GM21723 (cell line): ENCODE results near the gene PXMP4.

ENCODE experiments used
- ATAC-seq: cut with Tn5 transposase; IDR thresholded peaks from one replicate; pipeline ENCODE4 v1.9.1; 2021; ENCODE audit warnings: mild to moderate bottlenecking, moderate library complexity; ENCODE audit not compliant: unreplicated experiment

PXMP4 gene

GRCh38 chr20:33670715-33671499 is 49.2 kb downstream of the PXMP4 start:
- ATAC-seq = no peak

- no peak for ATAC-seq
Measured at GRCh38 chr20:33669873-33670640, 50.1 kb downstream of the PXMP4 start.

- no peak for ATAC-seq
Measured at GRCh38 chr20:33669224-33669623, 50.9 kb downstream of the PXMP4 start.

- no peak for ATAC-seq
Measured at GRCh38 chr20:33668466-33669155, 51.5 kb downstream of the PXMP4 start.

GRCh38 chr20:33667676-33668465 is 52.2 kb downstream of the PXMP4 start:
- ATAC-seq = peak; percentile 38

DNA sequence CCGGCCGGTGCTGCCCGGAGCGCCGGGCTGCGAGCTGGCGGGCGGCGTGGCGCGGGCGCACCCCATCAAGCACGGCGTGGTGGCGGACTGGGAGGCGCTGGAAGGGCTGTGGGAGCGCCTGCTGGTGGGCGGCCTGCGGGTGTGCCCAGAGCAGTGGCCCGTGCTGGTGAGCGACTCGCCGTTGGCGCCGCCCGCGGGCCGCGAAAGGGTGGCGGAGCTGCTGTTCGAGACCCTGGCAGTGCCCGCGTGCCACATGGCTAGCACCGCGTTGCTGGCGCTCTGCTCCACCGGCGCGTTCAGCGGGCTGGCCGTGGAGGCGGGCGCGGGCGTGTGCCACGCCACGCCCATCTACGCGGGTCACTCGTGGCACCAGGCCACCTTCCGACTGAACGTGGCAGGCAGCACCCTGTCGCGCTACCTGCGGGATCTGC is 52.9 kb downstream of the PXMP4 start:
- no peak for ATAC-seq

DNA sequence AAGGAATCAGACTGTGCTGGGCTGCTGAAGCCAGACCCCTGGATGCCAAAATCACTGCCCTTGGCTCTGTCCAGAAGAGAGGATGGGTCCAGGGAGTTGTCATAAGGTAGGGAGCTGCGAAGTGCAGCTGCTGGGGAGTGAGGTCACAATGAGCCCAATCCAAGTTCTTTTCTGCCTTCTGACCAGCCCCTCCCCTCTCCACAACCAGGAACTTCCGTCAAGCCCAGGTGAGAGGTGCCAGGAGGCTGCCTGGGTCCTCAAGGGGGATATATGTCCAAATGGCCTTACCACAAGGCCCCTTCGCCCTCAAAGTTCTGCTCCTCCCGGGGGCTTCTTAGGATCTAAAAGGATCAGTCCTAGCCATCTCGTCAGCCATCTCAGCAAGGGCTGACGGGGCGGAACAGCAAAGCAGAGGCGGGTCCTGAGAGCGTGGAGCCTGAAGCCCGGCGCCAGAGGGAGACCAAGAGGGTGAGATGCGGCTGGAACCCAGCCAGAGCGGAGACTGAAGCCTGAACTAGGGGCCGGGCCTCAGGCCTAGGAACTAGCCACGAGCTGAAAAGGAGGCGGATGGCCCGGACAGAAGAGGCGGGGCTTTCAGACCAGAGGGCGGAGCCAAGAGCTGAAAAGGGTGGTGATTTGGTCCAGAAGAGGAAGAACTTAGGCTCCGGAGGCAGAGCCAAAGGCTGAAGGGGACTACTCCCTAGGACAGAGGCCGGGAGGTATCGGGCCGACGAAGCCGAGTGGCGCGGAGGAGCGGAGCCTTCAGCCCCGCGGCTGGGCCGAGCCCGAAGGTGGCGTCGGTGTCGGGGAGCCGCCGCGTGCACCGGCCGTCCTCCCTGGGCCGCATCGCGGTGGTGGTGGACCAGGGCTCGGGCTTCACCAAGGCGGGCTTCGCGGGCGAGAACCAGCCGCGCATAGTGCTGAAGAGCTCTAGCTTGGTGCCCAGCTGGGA is 53.5 kb downstream of the PXMP4 start, which contains the start of gene ACTL10:
TSS of gene ACTL10 (plus strand) at position 651 of the 952 bp plus-strand sequence. CDS start 555 bp downstream, outside the sequence.
- peak; percentile 64 for ATAC-seq

DNA sequence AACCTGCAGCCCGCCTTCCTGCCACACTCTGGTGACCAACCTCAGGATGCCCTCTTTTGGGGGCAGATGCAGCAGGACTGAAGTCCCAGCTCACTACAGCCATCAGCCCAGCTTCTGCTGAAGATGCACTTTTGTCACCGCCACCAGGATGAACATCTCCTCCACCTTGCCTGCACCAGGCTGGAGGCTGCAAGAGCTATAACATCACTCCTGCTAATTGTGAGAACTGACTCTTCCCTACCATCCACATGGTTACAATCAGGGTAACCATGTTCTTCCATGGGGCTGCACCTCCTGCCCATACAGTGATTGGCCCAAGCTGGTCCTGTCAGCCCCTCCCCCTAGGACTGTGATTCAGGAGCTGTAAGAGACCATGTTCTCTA is 55.4 kb downstream of the PXMP4 start:
- ATAC-seq = no peak

- no peak for ATAC-seq
Measured at GRCh38 chr20:33664085-33664761, 55.9 kb downstream of the PXMP4 start.

DNA sequence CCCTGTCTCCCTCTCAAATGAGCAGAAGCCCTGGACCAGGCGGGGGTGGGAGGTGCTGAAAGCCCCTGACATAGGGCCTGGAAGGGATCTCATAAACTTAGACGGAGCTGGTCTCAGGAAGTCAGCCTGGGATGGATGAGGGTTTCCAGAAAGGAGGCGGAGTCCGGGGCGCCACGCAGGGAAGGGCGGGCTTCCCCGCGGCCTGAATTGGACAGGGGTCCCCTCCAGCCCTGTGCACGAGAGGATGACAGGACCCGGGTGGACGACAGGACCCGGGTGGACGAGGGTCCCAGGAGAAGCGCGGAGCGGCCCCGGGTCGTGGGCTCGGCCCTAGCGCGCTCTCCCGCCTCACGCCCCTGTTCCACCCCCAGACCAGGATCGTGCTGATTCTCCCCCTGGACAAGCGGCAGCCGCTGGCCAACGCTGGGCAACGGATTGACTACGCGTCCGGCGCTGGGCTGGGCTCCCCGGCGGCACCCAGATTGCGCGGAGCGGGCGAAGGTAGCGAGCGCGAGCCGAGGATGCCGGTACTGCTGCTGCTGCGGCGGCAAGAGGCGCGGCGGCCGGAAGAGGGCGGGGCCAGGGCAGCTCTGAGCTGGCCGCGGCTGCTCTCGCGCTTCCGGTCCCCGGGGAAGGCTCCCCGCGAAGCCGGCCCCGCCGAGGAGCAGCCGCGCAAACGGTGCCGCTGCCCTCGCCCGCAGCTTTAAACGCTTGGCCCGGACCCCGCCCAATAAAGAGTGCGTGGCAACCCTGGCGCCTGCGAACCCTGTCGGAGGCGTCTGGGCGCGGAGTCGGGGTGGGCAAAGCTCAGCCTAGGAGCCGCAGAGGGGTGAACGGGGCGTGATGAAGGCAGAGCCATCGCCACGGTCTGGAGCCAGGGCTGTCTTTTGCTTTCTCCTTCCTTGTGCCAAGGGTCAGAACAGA is 56.7 kb downstream of the PXMP4 start:
- ATAC-seq = peak; percentile 46

DNA sequence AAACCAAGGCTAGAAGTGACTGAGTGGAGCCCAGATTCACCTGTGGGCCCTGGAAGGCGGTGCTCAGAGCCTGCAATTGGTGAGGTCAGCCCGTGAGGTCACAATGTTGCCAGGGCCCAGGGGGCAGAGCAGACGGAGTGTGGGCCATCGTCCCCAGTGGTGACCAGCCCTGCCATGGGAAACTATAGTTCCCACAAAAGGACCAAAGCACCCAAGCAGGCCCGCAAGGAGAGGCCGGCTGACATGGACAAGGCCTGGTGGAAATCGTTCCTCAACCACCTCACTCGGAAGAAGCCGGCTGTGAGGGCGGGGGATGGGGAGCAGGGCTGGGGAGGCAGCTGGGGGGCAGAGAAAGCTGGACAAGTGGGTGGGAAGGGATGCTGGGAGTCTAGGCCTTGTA is 57.9 kb downstream of the PXMP4 start, which contains the start of gene C20orf144:
TSS of gene C20orf144 (plus strand) at position 156 of the 400 bp plus-strand sequence. CDS start at position 175, 19 bp downstream.
- ATAC-seq = no peak

DNA sequence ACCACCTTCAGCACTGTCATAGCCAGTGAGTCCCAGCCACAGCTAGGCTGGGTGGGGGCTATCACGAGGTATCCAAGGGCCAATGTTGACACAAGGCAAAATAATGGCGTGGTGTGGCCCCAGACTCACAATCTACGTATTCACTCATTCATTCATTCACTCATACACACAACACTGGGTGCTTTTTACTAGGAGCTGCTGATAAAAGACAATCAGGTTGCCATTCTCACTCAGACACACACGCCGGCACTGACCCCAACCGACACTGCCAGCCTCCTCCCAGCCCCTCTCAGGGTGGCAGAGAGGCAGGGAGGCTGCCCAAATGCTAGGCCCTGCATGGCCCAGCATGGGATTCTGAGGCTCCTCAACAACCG is 59.4 kb downstream of the PXMP4 start:
- ATAC-seq = no peak

DNA sequence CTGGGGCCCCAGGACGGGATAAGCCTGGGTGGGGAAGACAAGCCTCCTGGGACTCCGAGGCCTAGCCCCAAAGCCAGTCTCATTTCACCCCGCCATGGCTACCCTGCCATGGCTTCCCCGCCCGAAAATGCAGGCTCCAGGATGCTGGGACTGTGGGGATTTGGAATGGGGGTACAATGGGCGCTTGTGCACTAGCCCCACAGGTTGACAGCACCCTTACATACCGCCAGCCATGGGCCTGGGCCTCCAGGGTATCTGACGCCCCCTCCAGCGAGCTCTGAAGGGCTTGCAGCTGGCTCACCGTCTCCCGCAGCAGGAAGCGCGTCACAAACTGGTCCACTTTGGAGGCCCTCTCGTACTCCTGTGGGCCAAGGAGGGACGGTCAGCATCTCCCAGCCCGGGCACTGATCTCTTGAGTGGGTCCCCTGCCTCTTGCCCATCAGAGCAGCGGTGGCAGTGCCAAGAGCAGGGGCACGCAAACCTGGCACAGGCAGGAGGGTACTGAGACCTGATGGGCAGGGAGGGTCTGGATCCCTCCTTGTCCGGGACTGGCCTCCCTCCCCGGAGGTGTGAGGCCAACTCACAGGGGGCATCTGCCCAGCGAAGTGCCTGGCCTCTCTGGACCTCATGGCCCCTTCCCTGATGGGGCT is 60.0 kb downstream of the PXMP4 start:
- no peak for ATAC-seq

DNA sequence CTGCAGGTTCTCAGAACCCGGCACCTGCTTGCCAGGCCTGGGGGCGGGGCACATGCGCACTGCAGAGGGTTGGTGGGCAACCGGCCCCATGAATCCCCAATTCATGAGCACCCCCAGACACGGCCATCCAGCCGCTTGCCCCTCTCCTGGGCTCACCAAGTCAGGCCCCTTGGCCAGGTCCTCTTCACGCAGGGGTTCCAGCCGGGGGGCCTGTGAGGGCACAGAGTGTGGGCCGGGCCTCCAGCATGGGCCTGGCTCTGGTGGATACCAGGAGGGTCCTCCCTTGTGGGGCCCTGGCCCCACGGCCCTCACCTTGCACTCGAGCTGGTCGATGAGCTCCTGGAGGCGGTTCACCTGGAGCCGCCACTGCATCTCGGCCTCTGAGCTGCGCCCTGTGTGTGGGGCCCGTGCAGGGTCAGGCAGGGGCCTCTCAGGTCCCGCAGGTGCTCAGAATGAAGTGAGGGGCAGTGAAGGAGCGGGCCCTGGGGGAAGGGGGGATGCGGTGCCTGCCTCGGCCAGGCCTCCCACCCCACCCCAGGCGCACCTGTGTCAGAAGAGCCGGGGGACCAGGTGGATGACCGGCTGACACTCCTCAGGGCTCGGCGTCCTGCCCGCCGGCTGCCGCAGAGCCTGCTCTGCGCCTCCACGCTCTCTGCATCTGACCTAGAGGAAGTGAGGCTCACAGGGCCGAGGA is 60.6 kb downstream of the PXMP4 start:
- ATAC-seq = no peak

DNA sequence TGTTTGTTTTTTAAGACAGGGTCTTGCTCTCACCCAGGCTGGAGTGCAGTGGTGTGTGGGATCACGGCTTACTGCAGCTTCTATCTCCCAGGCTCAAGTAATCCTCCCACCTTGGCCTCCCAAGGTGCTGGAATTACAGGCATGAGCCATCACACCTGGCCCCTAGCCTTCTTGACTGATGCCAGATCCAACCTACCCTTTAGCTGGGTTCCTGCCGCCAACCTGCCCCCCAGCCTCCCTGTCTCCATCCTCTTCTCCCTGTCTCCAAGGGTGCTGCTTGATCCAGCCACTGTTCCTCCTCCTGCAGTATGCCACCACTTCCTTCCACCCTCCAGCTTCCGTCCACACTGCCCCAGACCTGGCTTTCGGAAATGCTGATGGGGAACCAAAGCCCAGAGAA is 61.2 kb downstream of the PXMP4 start:
- no peak for ATAC-seq

- ATAC-seq = no peak
Measured at GRCh38 chr20:33658510-33658909, 61.6 kb downstream of the PXMP4 start.

DNA sequence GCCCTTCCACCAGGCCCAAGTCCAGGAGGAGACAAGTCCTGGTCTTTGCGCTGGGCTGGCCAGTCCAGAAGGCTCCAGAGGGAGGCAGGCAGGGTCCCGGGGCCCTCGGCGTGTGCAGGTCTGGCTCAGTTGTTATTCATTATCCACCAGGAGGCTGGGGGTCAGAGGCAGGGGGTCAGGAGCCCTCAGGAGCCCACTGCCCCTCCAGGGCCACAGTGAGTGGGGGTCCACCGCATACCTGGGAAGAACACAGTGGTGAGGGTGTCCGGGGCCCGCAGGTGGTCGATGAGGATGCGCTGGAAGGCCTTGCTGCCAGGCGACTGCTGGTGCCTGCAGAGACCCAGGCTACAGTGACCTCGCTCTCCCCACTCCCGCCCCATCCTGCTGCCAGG is 62.4 kb downstream of the PXMP4 start:
- no peak for ATAC-seq
